Spleen (tissue), 7 donors: ENCODE data around the gene SMAP2.

Experiments
- CTCF ChIP-seq, 11 experiments: fragments of 200-600 bp in 7 of 11; fragments of 450-650 bp in 4 of 11; sonication (generic) in 4 of 11; IDR thresholded peaks in 8 of 11; conservative IDR thresholded peaks in 3 of 11; 1 replicate in 7 of 11; 2 replicates in 4 of 11; pipeline versions ENCODE4 v1.4.0 to v1.8.0; 2016 to 2021; ENCODE audit warnings: antibody characterized with exemption in 11 of 11, inconsistent platforms in 4 of 11, mild to moderate bottlenecking in 1 of 11
- POLR2A ChIP-seq, 3 donors: fragments of 450-650 bp; IDR thresholded peaks; one replicate each; pipeline ENCODE4 v1.5.1; 2017; ENCODE audit warnings: antibody characterized with exemption in 3 of 3, mild to moderate bottlenecking in 1 of 3
- POLR2AphosphoS5 ChIP-seq, 3 donors: sonication (generic); formaldehyde crosslinking; IDR thresholded peaks; one replicate each; pipeline ENCODE4 v1.5.1; 2017; ENCODE audit warnings: antibody characterized with exemption in 3 of 3
- donor health status: DM: no; HTN: no; CAD: no; lungs with moderate emphysema.
- donor health status: DM: no; HTN: no; CAD: no.
- donor health status: DM: no; HTN: no; CAD: no.

GRCh38 chr1:40357625-40358024 lies 15.9 kb upstream of the SMAP2 start:
- no peak for TF ChIP-seq CTCF (IDR thresholded peaks at IDR 0.05 in 8 of 11, conservative IDR thresholded peaks at IDR 0.05 in 3 of 11)
- no peak for TF ChIP-seq POLR2A (IDR thresholded peaks at IDR 0.05)
- no peak for TF ChIP-seq POLR2AphosphoS5 (IDR thresholded peaks at IDR 0.05)
